ENCODE measurements around the gene PEAK1.

Gene PEAK1

DNA sequence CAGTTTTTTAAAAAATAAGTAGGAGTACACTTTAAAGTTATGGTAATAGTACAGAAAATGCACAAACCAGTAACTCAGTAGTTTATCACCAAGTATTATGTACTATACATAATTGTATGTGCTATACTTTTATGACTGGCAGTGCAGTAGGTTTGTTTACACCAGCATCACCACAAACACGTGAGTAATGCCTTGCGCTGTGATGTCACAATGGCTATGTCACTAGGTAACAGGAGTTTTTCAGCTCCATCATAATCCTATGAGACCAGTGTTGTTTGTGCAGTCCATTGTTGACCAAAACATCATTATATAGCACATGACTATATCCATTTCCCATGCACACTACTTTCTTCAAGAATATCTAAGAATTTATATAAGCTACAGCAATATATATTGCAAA, 280.6 kb downstream of the PEAK1 start:
- TF ChIP-seq, protein P1, sequence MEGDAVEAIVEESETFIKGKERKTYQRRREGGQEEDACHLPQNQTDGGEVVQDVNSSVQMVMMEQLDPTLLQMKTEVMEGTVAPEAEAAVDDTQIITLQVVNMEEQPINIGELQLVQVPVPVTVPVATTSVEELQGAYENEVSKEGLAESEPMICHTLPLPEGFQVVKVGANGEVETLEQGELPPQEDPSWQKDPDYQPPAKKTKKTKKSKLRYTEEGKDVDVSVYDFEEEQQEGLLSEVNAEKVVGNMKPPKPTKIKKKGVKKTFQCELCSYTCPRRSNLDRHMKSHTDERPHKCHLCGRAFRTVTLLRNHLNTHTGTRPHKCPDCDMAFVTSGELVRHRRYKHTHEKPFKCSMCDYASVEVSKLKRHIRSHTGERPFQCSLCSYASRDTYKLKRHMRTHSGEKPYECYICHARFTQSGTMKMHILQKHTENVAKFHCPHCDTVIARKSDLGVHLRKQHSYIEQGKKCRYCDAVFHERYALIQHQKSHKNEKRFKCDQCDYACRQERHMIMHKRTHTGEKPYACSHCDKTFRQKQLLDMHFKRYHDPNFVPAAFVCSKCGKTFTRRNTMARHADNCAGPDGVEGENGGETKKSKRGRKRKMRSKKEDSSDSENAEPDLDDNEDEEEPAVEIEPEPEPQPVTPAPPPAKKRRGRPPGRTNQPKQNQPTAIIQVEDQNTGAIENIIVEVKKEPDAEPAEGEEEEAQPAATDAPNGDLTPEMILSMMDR (conservative IDR thresholded peaks at IDR 0.05; ENCODE audit: control insufficient read depth, insufficient read depth, low read depth, low read length) = no peak
- peak; percentile 23 for DNase-seq (ENCODE audit: low read depth)
- H3K4me3 ChIP-seq (ENCODE audit: control insufficient read depth, low read depth, low read length) = no peak overlapping the region

DNA sequence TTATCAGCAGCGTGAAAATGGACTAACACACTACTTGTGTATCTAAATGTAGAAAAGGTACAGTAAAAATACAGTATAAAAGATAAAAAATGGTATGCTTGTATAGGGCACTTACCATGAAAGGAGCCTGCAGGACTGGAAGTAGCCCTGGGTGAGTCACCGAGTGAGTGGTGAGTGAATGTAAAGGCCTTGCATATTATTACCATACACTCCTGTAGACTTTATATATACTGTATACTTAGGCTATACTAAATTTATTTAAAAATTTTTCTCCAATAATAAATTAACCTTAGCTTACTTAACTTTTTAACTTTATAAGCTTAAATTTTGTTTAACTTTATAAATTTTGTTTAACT, 281.8 kb downstream of the PEAK1 start:
- H3K4me3 ChIP-seq (ENCODE audit: control insufficient read depth, low read depth, low read length) = no peak overlapping the region
- TF ChIP-seq, protein P1 (conservative IDR thresholded peaks at IDR 0.05; ENCODE audit: control insufficient read depth, insufficient read depth, low read depth, low read length) = no peak
- peak; percentile 40 for DNase-seq (ENCODE audit: low read depth)

DNA sequence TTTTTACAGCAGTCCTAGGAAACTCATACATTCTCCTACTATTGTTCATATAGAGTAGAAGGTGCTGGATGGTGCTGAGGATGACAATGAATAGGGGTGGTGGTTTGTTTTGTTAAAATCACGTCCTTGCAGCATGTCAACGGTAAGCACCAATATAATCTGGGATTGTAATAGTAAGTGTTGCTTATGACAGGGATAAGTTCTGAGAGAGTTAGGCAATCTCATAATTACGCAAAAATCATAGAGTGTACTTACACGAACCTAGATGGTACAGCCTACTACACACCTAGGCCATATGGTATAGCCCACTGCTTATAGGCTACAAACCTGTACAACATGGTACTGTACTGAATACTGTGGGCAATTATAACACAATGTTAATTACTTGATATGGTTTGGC, 284.7 kb downstream of the PEAK1 start:
- TF ChIP-seq, protein P1 (conservative IDR thresholded peaks at IDR 0.05; ENCODE audit: control insufficient read depth, insufficient read depth, low read depth, low read length) = no peak
- no peak overlapping the region for H3K4me3 ChIP-seq (ENCODE audit: control insufficient read depth, low read depth, low read length)

DNA sequence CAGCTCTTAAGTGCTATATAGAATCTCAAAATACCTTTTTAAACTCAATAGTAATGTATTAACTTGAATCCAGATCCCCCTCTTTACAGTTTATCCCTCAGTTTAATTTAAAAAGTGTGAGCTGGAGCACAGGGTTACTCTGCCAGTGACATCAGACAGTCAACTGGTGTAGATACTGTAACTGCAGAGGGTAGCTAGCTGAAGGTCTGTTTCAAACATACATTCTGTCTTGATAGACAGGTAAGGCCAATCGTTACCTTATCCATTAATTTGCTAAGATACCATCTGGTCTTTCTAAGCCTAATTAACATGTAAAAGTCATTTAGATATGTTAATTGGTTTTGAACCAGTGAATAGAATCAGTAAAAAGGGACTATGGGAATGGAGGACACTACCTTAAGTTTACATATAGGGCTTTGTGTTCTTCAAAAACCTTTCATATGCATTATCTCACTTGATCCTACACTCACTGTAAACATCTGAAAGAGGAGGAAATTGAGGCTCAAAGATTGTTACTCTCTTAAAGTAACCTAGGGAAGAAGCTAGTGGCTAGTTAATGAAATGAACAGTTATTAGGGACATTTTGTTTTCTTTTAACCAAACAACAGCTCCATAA, 289.5 kb downstream of the PEAK1 start:
- no peak for DNase-seq (ENCODE audit: low read depth)
- TF ChIP-seq, protein P1 (conservative IDR thresholded peaks at IDR 0.05; ENCODE audit: control insufficient read depth, insufficient read depth, low read depth, low read length) = no peak
- no peak overlapping the region for H3K4me3 ChIP-seq (ENCODE audit: control insufficient read depth, low read depth, low read length)

More for the DNA sequence above, 284.7 kb downstream of the PEAK1 start:
- DNase-seq (ENCODE audit: low read depth) = no peak

DNA sequence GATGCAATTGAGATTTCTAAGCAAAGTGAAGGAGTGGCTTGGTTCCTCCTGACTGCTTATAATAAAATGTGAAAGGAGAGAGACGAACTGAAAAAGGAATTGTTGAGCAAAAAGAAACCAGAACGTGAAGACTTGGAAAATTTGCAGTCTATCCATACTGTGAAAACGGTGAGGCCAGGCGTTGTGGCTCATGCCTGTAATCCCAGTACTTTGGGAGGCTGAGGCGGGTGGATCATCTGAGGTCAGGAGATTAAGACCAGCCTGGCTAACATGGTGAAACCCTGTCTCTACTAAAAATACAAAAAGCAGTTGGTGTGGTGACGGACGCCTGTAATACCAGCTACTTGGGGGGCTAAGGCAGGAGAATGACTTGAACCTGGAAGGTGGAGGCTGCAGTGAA, 292.3 kb downstream of the PEAK1 start:
- TF ChIP-seq, protein P1 (conservative IDR thresholded peaks at IDR 0.05; ENCODE audit: control insufficient read depth, insufficient read depth, low read depth, low read length) = no peak
- no peak for DNase-seq (ENCODE audit: low read depth)
- no peak overlapping the region for H3K4me3 ChIP-seq (ENCODE audit: control insufficient read depth, low read depth, low read length)

DNA sequence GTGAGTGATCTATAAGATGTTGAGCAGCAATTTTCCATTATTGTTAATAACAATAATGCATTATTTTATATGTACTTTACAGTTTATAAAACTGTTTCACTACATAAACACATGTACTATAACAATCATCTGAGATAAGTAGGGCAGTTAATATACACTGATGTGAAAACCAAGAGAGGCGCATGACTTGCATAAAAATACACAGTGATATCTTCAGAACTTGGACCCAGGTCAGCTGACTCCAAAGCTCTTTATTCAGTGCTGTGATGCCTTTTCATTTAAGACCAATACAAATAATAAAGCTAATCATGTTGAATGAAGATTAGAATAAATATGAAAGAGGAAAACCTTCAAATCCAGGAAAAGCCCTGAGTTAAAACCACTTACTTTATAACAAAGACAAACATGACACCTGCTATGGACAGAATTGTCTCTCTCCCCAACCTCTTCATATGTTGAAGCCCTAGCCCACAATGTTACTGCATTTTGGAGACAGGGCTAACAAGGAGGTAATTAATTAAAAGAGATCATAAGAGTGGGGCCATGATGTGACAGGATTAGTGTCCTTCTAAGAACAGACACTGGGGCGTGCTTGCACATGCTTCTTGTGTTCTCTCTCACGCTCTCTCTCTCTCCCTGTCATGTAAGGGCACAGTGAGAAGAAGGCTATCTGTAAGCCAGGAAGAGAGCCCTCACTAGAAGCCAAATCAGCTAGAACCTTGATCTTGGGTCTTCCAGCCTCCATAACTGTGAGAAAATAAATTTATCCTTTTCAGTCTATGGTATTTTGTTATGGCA, 293.2 kb downstream of the PEAK1 start:
- H3K4me3 ChIP-seq (ENCODE audit: control insufficient read depth, low read depth, low read length) = no peak overlapping the region
- TF ChIP-seq, protein P1 (conservative IDR thresholded peaks at IDR 0.05; ENCODE audit: control insufficient read depth, insufficient read depth, low read depth, low read length) = no peak
- no peak for DNase-seq (ENCODE audit: low read depth)
